C4-2B (cell line): ENCODE results near the gene STKLD1.

ENCODE experiments used
- CTCF ChIP-seq: fragments of 450-650 bp; conservative IDR thresholded peaks from 2 replicates; pipeline ENCODE4 v1.5.1; 2017; ENCODE audit warnings: mild to moderate bottlenecking
- ZFX ChIP-seq: fragments of 450-650 bp; IDR thresholded peaks from 2 replicates; pipeline ENCODE4 v1.6.1; 2017

- TF ChIP-seq CTCF (no peak), ZFX (no peak)
Observed at GRCh38 chr9:133421615-133422542, 45.7 kb downstream of the STKLD1 start, which contains the start of gene ADAMTS13.
